Left lung (tissue), 10 donors: ENCODE data around the gene CYP1B1. TPM values are rescaled to one million over a fixed set of nuclear protein-coding genes. Genes with fewer than 3 reads are reported as not detected.

ENCODE experiments used
- ATAC-seq: fragments of 200-7000 bp; cut with Tn5 transposase; one replicate; pipeline ENCODE4 v1.9.1; 2020; ENCODE audit warnings: moderate library complexity
- DNase-seq, 4 donors: peaks; one replicate each; pipeline ENCODE4 v3.0.0-alpha.2; 2013 to 2020
- H3K27ac ChIP-seq, 2 donors: fragments of 200-600 bp; sonication (generic) in 1 of 2; one replicate each; pipeline versions ENCODE4 v1.5.0 to v1.8.0; 2020 to 2021
- H3K27me3 ChIP-seq, 2 donors: fragments of 200-600 bp; sonication (generic) in 1 of 2; one replicate each; pipeline versions ENCODE4 v1.5.0 to v1.8.0; 2020 to 2021
- H3K36me3 ChIP-seq, 2 donors: fragments of 200-600 bp; sonication (generic) in 1 of 2; one replicate each; pipeline versions ENCODE4 v1.5.0 to v1.8.0; 2020 to 2021
- H3K4me1 ChIP-seq, 2 donors: fragments of 200-600 bp; one replicate each; pipeline ENCODE4 v1.8.0; 2021
- H3K4me3 ChIP-seq, 2 donors: fragments of 200-600 bp; sonication (generic) in 1 of 2; one replicate each; pipeline versions ENCODE4 v1.5.0 to v1.8.0; 2020 to 2021; ENCODE audit warnings: mild to moderate bottlenecking in 1 of 2
- H3K9me3 ChIP-seq, 2 donors: fragments of 200-600 bp; sonication (generic) in 1 of 2; one replicate each; pipeline versions ENCODE4 v1.5.0 to v1.8.0; 2020 to 2021
- CTCF ChIP-seq, 2 donors: fragments of 200-600 bp; sonication (generic) in 1 of 2; IDR thresholded peaks; one replicate each; pipeline versions ENCODE4 v1.5.0 to v1.8.0; 2021; ENCODE audit warnings: antibody characterized with exemption in 2 of 2
- intact Hi-C, 2 donors: fragments of 100-400 bp; cut with DNase I; formaldehyde crosslinking; loops; one replicate each; pipeline versions ENCODE4 v1.11.2 to v1.14.2; 2022
- polyA plus RNA-seq, 6 donors: library from polyadenylated mRNA; unstranded; fragments of 120-200 nt; gene quantifications; one replicate each; pipeline ENCODE4 v1.2.1, GENCODE V29; 2013; ENCODE audit not compliant: insufficient read length in 6 of 6
- total RNA-seq, 2 donors: library from RNA; stranded (reverse); fragmentation: NEBNext Ultra II Directional; extraction: Animal tissue kit (Norgen Biotek cat#: 25700); gene quantifications; one replicate each; pipeline ENCODE4 v1.2.1, GENCODE V29; 2021
- donor health status: DM: no; HTN: yes; CAD: no.
- donor health status: DM: no; HTN: no; CAD: no.

Gene CYP1B1
- total and polyA plus RNA-seq, 8 donors = 1.0 to 155 (median 1.6) TPM

GRCh38 chr2:38074764-38075506 is 1.0 kb downstream of the CYP1B1 start:
- DNase-seq (peak in 1 of 4 donors; percentile 88), ATAC-seq (peak; percentile 5)

GRCh38 chr2:38074058-38074763 is 1.7 kb downstream of the CYP1B1 start:
- DNase-seq (peak in 1 of 4 donors; percentile 61), ATAC-seq (no peak)
- peaks cover 4 to 83% of the 10 kb centered on the region in 2 donors for H3K4me1 ChIP-seq
- no peak for TF ChIP-seq CTCF (IDR thresholded peaks at IDR 0.05)
- H3K4me3 ChIP-seq = peak overlapping the region; percentile 52 to 53
- peak overlapping the region; percentile 93 for H3K27ac ChIP-seq
- intact Hi-C loops = no loop called here
- H3K27me3 ChIP-seq = peaks cover 4 to 61% of the 10 kb centered on the region in 2 donors
- no peaks in the 10 kb centered on the region for H3K9me3 ChIP-seq
- H3K36me3 ChIP-seq = peaks cover 0 to 26% of the 10 kb centered on the region in 2 donors

More at GRCh38 chr2:38074764-38075506, 1.0 kb downstream of the CYP1B1 start:
- Histone ChIP-seq H3K27me3 (peaks cover 4 to 61% of the 10 kb centered on the region in 2 donors), H3K9me3 (no peaks in the 10 kb centered on the region), H3K36me3 (peaks cover 0 to 20% of the 10 kb centered on the region in 2 donors), H3K4me3 (peak overlapping the region; percentile 52 to 53), H3K27ac (peak overlapping the region; percentile 93), H3K4me1 (peaks cover 4 to 76% of the 10 kb centered on the region in 2 donors)
- intact Hi-C loops = no loop called here
- no peak for TF ChIP-seq CTCF (IDR thresholded peaks at IDR 0.05)

GRCh38 chr2:38073211-38074057 is 2.5 kb downstream of the CYP1B1 start:
- DNase-seq = peak in 1 of 4 donors; percentile 78
- peaks cover 4 to 83% of the 10 kb centered on the region in 2 donors for H3K4me1 ChIP-seq
- H3K27me3 ChIP-seq = peaks cover 4 to 59% of the 10 kb centered on the region in 2 donors
- H3K9me3 ChIP-seq = no peaks in the 10 kb centered on the region
- intact Hi-C loops = no loop called here
- TF ChIP-seq CTCF (IDR thresholded peaks at IDR 0.05) = no peak
- H3K36me3 ChIP-seq = peaks cover 0 to 32% of the 10 kb centered on the region in 2 donors
- peak overlapping the region in 1 of 2 donors; percentile 93 for H3K27ac ChIP-seq
- no peak for ATAC-seq
- H3K4me3 ChIP-seq = peak overlapping the region; percentile 52 to 53

GRCh38 chr2:38070438-38070837 is 5.5 kb downstream of the CYP1B1 start:
- no peak for TF ChIP-seq CTCF (IDR thresholded peaks at IDR 0.05)
- intact Hi-C loops = no loop called here
- DNase-seq (no peak), ATAC-seq (no peak)
- Histone ChIP-seq H3K27me3 (peaks cover 4 to 29% of the 10 kb centered on the region in 2 donors), H3K9me3 (no peaks in the 10 kb centered on the region), H3K27ac (no peak overlapping the region), H3K4me1 (peaks cover 4 to 67% of the 10 kb centered on the region in 2 donors), H3K36me3 (peaks cover 0 to 59% of the 10 kb centered on the region in 2 donors), H3K4me3 (peak overlapping the region in 1 of 2 donors; percentile 5)
